ENCODE results near the gene LONP1. TPM values are rescaled to one million over a fixed set of nuclear protein-coding genes. Genes with fewer than 3 reads are reported as not detected.

Gene LONP1
- total RNA-seq, 1 donor from 2014 or later, result 74.0 TPM

- TF ChIP-seq CTCF (conservative IDR thresholded peaks at IDR 0.05), result peak; percentile 16
- H3K4me3 Mint-ChIP-seq, result peak overlapping the region; percentile 84
- H3K9me3 Mint-ChIP-seq, result no peaks in the 10 kb centered on the region
- DNase-seq (ENCODE audit: extremely low spot score, unreplicated experiment), result no peak
- H3K27ac Mint-ChIP-seq, result no peak overlapping the region
- peaks cover 6% of the 10 kb centered on the region for H3K36me3 Mint-ChIP-seq
- H3K27me3 Mint-ChIP-seq, result no peaks in the 10 kb centered on the region
- H3K4me1 Mint-ChIP-seq (ENCODE audit: unreplicated experiment), result peaks cover 5% of the 10 kb centered on the region
Observed at GRCh38 chr19:5687360-5688198, 32.4 kb downstream of the LONP1 start.

- Mint-ChIP-seq H3K9me3 (no peaks in the 10 kb centered on the region), H3K4me3 (peak overlapping the region; percentile 84), H3K36me3 (peaks cover 6% of the 10 kb centered on the region), H3K27me3 (no peaks in the 10 kb centered on the region), H3K4me1 (ENCODE audit: unreplicated experiment) (peaks cover 8% of the 10 kb centered on the region), H3K27ac (peak overlapping the region; percentile 77)
- DNase-seq (ENCODE audit: extremely low spot score, unreplicated experiment), result peak; percentile 99
- TF ChIP-seq CTCF (conservative IDR thresholded peaks at IDR 0.05), result peak; percentile 86
Observed at GRCh38 chr19:5686647-5687359, 33.1 kb downstream of the LONP1 start.

- H3K9me3 Mint-ChIP-seq, result no peaks in the 10 kb centered on the region
- no peaks in the 10 kb centered on the region for H3K27me3 Mint-ChIP-seq
- H3K4me1 Mint-ChIP-seq (ENCODE audit: unreplicated experiment), result peaks cover 13% of the 10 kb centered on the region
- peak overlapping the region; percentile 77 for H3K27ac Mint-ChIP-seq
- no peak for DNase-seq (ENCODE audit: extremely low spot score, unreplicated experiment)
- TF ChIP-seq CTCF (conservative IDR thresholded peaks at IDR 0.05), result no peak
- H3K36me3 Mint-ChIP-seq, result peaks cover 6% of the 10 kb centered on the region
- H3K4me3 Mint-ChIP-seq, result peak overlapping the region; percentile 84
Observed at GRCh38 chr19:5686326-5686646, 33.7 kb downstream of the LONP1 start.

GRCh38 chr19:5684694-5685430, 35.1 kb downstream of the LONP1 start:
- TF ChIP-seq CTCF (conservative IDR thresholded peaks at IDR 0.05), result no peak
- Mint-ChIP-seq H3K4me3 (no peak overlapping the region), H3K36me3 (no peaks in the 10 kb centered on the region), H3K9me3 (no peaks in the 10 kb centered on the region), H3K4me1 (ENCODE audit: unreplicated experiment) (peaks cover 11% of the 10 kb centered on the region), H3K27ac (no peak overlapping the region), H3K27me3 (peaks cover 3% of the 10 kb centered on the region)
- DNase-seq (ENCODE audit: extremely low spot score, unreplicated experiment), result no peak

GRCh38 chr19:5683177-5683886, 36.6 kb downstream of the LONP1 start:
- peaks cover 9% of the 10 kb centered on the region for H3K4me1 Mint-ChIP-seq (ENCODE audit: unreplicated experiment)
- no peaks in the 10 kb centered on the region for H3K9me3 Mint-ChIP-seq
- no peak for DNase-seq (ENCODE audit: extremely low spot score, unreplicated experiment)
- peak overlapping the region; percentile 22 for H3K27ac Mint-ChIP-seq
- H3K4me3 Mint-ChIP-seq, result peak overlapping the region; percentile 67
- no peaks in the 10 kb centered on the region for H3K36me3 Mint-ChIP-seq
- H3K27me3 Mint-ChIP-seq, result peaks cover 3% of the 10 kb centered on the region
- no peak for TF ChIP-seq CTCF (conservative IDR thresholded peaks at IDR 0.05)

Measured in type B pancreatic cell (in vitro differentiated cells).